NCI-H460 (cell line): ENCODE results near the gene KLHL22. TPM values are rescaled to one million over a fixed set of nuclear protein-coding genes. Genes with fewer than 3 reads are reported as not detected.
"Not testable (repeated sequence)": the region's sequence is repeated elsewhere in the genome, so short reads cannot be mapped to it uniquely, and the experiment has no call there.

Source experiments
- DNase-seq: peaks from one replicate; pipeline ENCODE4 v3.0.0-alpha.2; 2016; ENCODE audit warnings: low read depth; ENCODE audit errors: extremely low read depth
- total RNA-seq: library from RNA; depleted of rRNA; stranded (reverse); fragments of >200 nt; shearing (Covaris generic); gene quantifications from 2 replicates; pipeline ENCODE4 v1.2.3, GENCODE V29; 2014

Gene KLHL22
- total RNA-seq, 1 experiment from 2014 or later, result 8.7 TPM

GRCh38 chr22:20405291-20405930 is 90.2 kb downstream of the KLHL22 start:
- DNase-seq, result no peak

- no peak for DNase-seq
Observed at GRCh38 chr22:20404881-20405280, 90.7 kb downstream of the KLHL22 start.

- DNase-seq, result no peak
Observed at GRCh38 chr22:20403779-20404140, 91.8 kb downstream of the KLHL22 start.

GRCh38 chr22:20402960-20403778 is 92.4 kb downstream of the KLHL22 start:
- DNase-seq, result no peak

- DNase-seq, result no peak
Observed at GRCh38 chr22:20401376-20402014, 94.1 kb downstream of the KLHL22 start.

GRCh38 chr22:20400606-20401375 is 94.8 kb downstream of the KLHL22 start:
- DNase-seq, result no peak

GRCh38 chr22:20399866-20400605 is 95.6 kb downstream of the KLHL22 start:
- no peak for DNase-seq

GRCh38 chr22:20398420-20398819 is 97.2 kb downstream of the KLHL22 start:
- no peak for DNase-seq

GRCh38 chr22:20397498-20397897 is 98.1 kb downstream of the KLHL22 start:
- DNase-seq, result no peak

- DNase-seq, result no peak
Observed at GRCh38 chr22:20396639-20397038, 99.0 kb downstream of the KLHL22 start.

GRCh38 chr22:20395907-20396287 is 99.7 kb downstream of the KLHL22 start:
- no peak for DNase-seq

- DNase-seq, result no peak
Observed at GRCh38 chr22:20395181-20395906, 100.3 kb downstream of the KLHL22 start.

GRCh38 chr22:20393705-20394476 is 101.7 kb downstream of the KLHL22 start, which contains the start of gene ZNF74:
ZNF74 (plus strand) TSS chr22:20394151; CDS start chr22:20394629, 478 bp downstream.
- peak; percentile 73 for DNase-seq

- no peak for DNase-seq
Observed at GRCh38 chr22:20392983-20393704, 102.5 kb downstream of the KLHL22 start.

- not testable (repeated sequence) for DNase-seq
Observed at GRCh38 chr22:20392365-20392881, 103.2 kb downstream of the KLHL22 start.
